HG03060 (cell line): ENCODE data around the gene PRODH2.
"Not testable (repeated sequence)": the region's sequence is repeated elsewhere in the genome, so short reads cannot be mapped to it uniquely, and the experiment has no call there.

Experiments
- ATAC-seq: cut with Tn5 transposase; IDR thresholded peaks from one replicate; pipeline ENCODE4 v1.9.1; 2021; ENCODE audit warnings: low read depth, moderate number of reproducible peaks; ENCODE audit not compliant: unreplicated experiment

Gene PRODH2

GRCh38 chr19:35844482-35845214 is 32.0 kb upstream of the PRODH2 start:
- ATAC-seq: no peak

DNA sequence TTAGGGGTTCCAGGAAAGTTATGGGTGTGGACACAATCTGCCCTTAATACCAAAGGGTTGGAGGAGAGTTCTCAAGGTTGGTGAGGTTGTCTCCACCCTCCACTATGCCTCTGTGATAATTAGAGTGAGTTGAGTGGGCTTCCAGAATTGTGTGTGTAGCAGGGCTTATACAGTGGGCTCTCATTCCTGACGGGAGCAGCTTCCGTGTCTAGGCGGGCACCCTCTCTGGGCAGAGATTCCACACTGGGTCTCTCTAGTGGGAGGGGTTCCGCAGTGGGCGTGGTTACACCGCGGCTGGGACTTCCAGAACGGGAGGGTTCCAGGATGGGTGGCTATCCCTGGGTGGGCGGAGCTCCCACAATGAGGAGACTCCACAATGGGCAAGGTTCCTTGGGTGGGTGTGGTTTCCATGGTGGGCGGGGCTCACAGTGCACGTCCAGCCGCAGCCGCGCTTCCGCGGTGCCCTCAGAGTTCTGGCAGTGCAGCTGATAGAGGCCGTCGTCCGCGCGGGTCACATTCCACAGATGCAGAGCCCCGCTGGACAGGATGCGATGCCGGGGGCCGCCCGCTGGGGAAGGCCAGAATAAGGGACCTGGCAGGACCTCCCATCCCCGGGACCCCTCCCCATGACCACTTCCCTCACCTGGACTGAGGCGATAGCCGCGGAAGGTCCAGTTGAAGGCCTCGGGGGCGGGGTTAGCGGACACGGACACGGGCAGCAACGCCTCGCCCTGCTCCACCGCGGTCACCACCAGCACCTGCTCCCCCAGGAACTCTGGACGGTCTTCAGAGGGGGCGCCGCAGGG is 31.2 kb upstream of the PRODH2 start:
- no peak for ATAC-seq

DNA sequence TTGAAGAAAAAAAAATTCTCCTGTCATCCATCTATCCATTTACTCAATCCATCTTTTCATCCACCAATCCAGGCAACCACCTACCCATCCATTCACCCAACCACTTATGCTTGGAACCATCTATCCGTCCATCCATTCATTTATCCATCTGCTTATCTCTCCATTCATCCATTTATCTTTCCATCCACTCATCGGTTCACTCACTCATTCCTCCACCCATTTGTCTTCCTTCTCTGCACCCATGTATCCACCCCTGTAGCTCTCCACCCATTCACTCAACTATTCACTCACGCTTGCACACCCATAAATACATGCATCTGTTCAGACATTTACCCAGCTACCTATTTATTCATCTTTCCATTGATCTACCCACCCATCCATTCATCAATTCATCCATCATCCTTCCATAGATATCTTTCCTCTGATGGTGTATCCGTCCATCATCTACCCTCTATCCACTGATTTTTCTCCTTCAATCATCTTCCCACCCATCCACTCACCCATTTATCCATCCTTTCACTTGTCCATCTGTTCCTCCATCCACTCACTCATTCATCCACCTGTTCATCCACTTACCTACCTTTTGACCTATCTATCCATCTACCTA is 30.1 kb upstream of the PRODH2 start:
- ATAC-seq: no peak

GRCh38 chr19:35841961-35842595 is 29.4 kb upstream of the PRODH2 start:
- no peak for ATAC-seq

DNA sequence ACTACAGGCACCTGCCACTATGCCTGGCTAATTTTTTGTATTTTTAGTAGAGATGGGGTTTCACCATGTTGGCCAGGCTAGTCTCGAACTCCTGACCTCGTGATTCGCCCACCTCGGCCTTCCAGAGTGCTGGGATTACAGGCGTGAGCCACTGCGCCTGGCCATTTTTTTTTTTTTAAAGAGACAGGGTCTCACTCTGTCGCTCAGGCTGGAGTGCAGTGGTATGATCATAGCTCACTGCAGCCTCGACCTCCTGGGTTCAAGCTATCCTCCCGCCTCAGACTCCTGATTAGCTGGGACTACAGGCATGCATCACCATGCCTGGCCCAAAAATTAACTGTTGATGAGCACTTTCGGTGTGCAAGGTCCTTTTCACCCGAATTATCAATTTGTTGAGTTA is 23.5 kb upstream of the PRODH2 start:
- not testable (repeated sequence) for ATAC-seq

DNA sequence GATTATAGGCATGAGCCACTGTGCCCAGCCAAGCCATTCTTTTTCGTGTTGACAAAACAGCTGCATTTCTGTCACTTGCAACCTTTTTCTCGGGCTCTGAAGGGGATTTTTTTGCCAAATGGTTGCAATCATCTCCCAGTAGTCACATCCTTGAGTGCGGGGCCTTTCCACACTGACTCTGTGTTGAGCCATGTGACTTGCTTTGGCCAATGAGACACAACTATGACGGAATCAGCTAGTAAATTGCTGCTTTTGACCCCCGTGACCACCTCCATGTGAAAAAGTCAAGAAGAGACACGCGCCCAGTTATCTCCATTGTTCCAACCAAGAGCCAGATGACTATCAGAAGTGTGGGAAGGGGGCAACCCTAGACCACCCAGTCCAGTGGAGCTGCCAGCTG is 21.3 kb upstream of the PRODH2 start:
- no peak for ATAC-seq

DNA sequence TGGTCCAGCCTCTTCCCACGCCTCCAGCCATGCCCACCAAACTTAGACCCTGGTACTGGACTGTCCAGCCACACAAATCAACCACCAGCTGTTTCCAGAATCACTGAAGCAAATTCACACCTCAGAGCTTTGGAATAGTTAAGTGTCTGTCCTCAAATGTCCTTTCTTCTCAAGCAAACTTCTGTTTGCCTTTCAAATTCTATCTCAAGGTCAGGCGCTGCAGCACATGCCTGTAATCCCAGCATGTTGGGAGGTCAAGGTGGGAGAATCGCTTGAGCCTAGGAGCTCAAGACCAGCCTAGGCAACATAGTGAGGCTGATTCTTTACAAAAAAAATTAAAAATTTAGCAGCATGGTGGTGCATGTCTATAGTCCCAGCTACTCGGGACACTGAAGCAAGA is 19.4 kb upstream of the PRODH2 start:
- no peak for ATAC-seq

DNA sequence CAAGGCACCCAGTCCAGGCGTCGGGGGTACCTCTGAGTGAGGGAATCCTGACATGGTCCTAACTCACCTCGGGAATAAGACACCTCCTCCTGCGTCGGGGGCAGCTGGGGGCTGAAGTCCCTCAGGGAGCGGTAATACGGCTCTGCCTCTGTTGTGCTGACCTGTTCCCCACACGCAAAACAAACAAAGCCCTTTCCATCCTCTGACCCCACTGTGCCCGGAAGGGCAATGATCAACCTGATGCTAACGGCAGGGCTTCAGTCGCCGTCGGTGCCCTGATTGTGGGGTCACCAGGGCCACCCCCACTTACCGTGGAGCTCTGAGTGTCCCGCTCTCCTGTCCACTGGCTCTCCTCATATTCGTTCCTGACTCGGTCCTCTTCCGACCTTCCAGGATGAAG is 18.3 kb upstream of the PRODH2 start:
- ATAC-seq: no peak

GRCh38 chr19:35828692-35829301 is 16.2 kb upstream of the PRODH2 start:
- ATAC-seq: no peak

- ATAC-seq: no peak
These were observed 11.5 kb upstream of the PRODH2 start for GRCh38 chr19:35824150-35824549.

DNA sequence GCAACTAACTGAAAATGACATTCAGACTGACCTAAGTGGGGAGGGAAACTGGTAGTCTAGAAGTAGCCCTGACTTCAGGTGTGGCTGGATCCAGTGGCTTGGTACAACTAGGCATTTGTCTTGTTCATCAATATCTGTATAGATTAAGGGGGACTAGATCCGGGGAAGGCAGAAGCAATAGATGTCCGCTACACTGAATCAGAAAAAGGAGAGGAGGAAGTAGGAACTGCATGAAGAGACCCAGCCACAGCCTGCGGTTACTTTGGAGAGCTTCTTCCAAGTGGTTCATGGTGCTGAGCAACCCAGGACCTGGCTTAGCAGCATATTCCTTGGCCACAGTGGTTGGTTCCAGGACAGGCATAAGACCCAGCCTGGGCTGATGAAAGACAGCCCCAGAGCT is 9.9 kb upstream of the PRODH2 start:
- no peak for ATAC-seq

- no peak for ATAC-seq
These were observed 5.8 kb upstream of the PRODH2 start for GRCh38 chr19:35818445-35818844.

DNA sequence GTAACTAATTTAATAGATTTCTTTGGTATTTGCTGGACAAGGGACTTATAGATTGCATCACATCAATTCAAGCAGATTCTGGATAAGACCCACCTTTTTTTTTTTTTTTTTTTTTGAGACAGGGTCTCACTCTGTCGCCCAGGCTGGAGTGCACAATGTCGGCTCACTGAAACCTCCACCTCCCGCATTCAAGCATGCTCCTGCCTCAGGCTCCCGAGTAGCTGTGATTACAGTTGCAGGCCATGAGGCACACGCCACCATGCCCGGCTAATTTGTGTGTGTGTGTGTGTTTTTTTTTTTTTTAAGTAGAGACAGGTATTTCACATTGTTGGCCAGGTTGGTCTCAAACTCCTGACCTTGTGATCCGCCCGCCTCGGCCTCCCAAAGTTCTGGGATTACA is 4.2 kb upstream of the PRODH2 start:
- no peak for ATAC-seq

GRCh38 chr19:35816262-35816661 is 3.6 kb upstream of the PRODH2 start:
- ATAC-seq: no peak

GRCh38 chr19:35813043-35813890 is 622 bp upstream of the PRODH2 start:
- ATAC-seq: no peak

DNA sequence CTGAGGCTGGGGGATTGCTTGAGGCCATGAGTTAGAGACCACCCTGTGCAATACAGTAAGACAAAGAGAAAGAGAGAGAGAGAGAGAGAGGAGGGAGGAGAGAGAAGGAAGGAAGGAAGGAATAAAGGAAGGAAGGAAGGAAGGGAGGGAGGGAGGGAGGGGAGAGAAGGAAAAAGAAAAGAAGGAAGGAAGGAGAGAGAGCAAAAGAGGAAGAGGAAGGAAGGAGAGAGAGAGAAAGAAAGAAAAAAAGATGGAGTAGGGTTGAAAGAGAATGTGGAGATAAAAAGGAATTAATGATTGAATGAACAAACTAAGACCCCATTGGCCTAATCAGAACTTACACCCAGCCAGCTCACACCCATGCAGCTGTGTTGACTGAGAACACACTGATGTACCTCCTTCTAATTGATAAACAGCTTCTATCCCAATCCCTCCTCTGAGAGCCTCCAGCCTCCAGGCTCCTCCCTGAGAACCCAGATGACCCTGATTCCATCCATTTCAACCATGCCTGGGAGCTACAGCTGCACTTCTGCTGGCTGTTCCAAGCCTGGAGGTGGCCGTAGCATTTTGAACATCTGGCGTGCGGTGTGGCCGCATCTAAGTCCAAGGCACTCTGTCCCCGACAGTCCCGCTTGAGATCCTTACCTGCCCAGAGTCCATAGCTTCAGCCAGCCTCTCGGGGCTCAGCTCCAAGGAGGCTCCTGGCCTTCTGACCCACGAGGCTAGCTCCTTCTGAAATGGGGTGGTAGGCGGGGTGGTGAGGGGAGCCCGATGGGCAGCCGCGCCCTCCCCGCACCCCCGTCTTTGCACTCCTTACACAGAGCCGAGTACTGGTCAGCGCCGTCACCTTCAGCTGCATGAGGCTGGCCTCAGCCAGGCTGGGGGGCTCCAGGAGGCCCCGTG is 1.1 kb downstream of the PRODH2 start:
- no peak for ATAC-seq

DNA sequence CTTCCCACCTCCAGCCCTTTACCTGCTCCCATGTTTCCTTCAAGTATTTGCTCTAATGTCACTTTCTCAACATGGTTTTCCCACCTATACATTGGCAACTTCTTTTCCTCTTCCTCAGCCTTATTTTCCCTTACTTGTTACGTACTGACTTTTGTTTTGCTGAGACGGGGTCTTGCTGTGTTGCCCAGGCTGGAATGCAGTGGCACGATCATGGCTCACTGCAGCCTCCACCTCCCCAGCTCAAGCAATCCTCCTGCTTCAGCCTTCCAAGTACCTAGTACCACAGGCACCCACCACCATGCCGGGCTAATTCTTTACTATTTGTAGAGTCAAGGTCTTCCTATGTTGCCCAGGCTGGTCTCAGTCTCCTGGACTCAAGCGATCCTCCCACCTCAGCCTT is 5.0 kb downstream of the PRODH2 start:
- ATAC-seq: no peak

GRCh38 chr19:35806597-35806996 is 6.0 kb downstream of the PRODH2 start:
- no peak for ATAC-seq
